PFSK-1 (cell line): ENCODE measurements around the gene PDZD7.

Experiments used
- FOXP2 ChIP-seq: optimal IDR thresholded peaks from 2 replicates; pipeline ENCODE3; 2011; ENCODE audit warnings: borderline replicate concordance, control low read depth, inconsistent platforms; ENCODE audit not compliant: insufficient read depth; ENCODE audit errors: extremely low read length, extremely low read depth
- POLR2AphosphoS5 ChIP-seq: IDR thresholded peaks from 2 replicates; pipeline ENCODE4 v1.6.1; 2012; ENCODE audit warnings: low read depth, mild to moderate bottlenecking, control low read depth, low read length, moderate library complexity
- REST ChIP-seq, 2 experiments: IDR thresholded peaks; 2 replicates each; pipeline versions ENCODE4 v1.6.1 to v1.8.0; 2011 to 2012; ENCODE audit warnings: low read depth in 2 of 2, low read length in 2 of 2, control low read depth in 1 of 2, inconsistent platforms in 1 of 2, mild to moderate bottlenecking in 1 of 2, moderate library complexity in 1 of 2; ENCODE audit not compliant: insufficient read depth in 1 of 2
- SIN3A ChIP-seq: IDR thresholded peaks from 2 replicates; pipeline ENCODE4 v1.6.1; 2012; ENCODE audit warnings: mild to moderate bottlenecking, low read length, moderate library complexity, borderline replicate concordance; ENCODE audit not compliant: insufficient read depth
- TAF1 ChIP-seq: IDR thresholded peaks from 2 replicates; pipeline ENCODE4 v1.6.1; 2012; ENCODE audit warnings: low read length, control low read depth, borderline replicate concordance; ENCODE audit not compliant: insufficient read depth

- TF ChIP-seq POLR2AphosphoS5 (no peak), TAF1 (no peak), SIN3A (no peak), REST (IDR thresholded peaks at IDR 0.05; ENCODE audit: insufficient read depth in 1 of 2, low read depth in 2 of 2, low read length in 2 of 2) (no peak), FOXP2 (no peak)
Observed at GRCh38 chr10:101018118-101018599, 12.8 kb downstream of the PDZD7 start.
